Natural killer cell (primary cell): ENCODE results near the gene UBR4. TPM values are rescaled to one million over a fixed set of nuclear protein-coding genes. Genes with fewer than 3 reads are reported as not detected.

Experiments used
- ATAC-seq, 3 donors: fragments of 150-1000 bp in 2 of 3; fragments of 200-7000 bp in 1 of 3; cut with Tn5 transposase; 1 replicate in 1 of 3; 2 replicates in 2 of 3; pipeline ENCODE4 v1.10.0; 2021; ENCODE audit warnings: mild to moderate bottlenecking in 2 of 3, moderate library complexity in 2 of 3
- DNase-seq, 2 donors: peaks; one replicate each; pipeline versions ENCODE4 v3.0.0 to v3.0.0-alpha.2; 2013 to 2021; ENCODE audit warnings: mixed read lengths in 1 of 2
- H3K27ac ChIP-seq: one replicate; pipeline ENCODE4 v1.5.1; 2013; ENCODE audit warnings: mild to moderate bottlenecking, low read length
- H3K27me3 ChIP-seq: one replicate; pipeline ENCODE4 v1.6.1; 2013; ENCODE audit warnings: low read length; ENCODE audit not compliant: control insufficient read depth, insufficient read depth
- H3K36me3 ChIP-seq: one replicate; pipeline ENCODE4 v1.6.1; 2013; ENCODE audit warnings: low read length; ENCODE audit not compliant: control insufficient read depth, insufficient read depth
- H3K4me1 ChIP-seq: one replicate; pipeline ENCODE4 v1.6.1; 2013; ENCODE audit warnings: low read length; ENCODE audit not compliant: control insufficient read depth, insufficient read depth
- H3K4me3 ChIP-seq: one replicate; pipeline ENCODE4 v1.5.1; 2013; ENCODE audit warnings: low read length
- H3K9me3 ChIP-seq: one replicate; pipeline ENCODE4 v1.6.1; 2013; ENCODE audit warnings: low read length; ENCODE audit not compliant: control insufficient read depth, insufficient read depth
- H3K27ac Mint-ChIP-seq, 2 donors: one replicate each; pipeline ENCODE4 v1.8.0; 2022; ENCODE audit warnings: mild to moderate bottlenecking in 2 of 2, mixed read lengths in 2 of 2, moderate library complexity in 1 of 2
- H3K27me3 Mint-ChIP-seq, 2 donors: one replicate each; pipeline ENCODE4 v1.8.0; 2022; ENCODE audit warnings: low read depth in 2 of 2, mixed read lengths in 2 of 2
- H3K36me3 Mint-ChIP-seq: one replicate; pipeline ENCODE4 v1.8.0; 2022; ENCODE audit warnings: mixed read lengths
- H3K4me1 Mint-ChIP-seq, 2 donors: one replicate each; pipeline ENCODE4 v1.8.0; 2022; ENCODE audit warnings: mixed read lengths in 2 of 2
- H3K4me3 Mint-ChIP-seq: one replicate; pipeline ENCODE4 v1.8.0; 2022; ENCODE audit warnings: mild to moderate bottlenecking, moderate library complexity, mixed read lengths
- H3K9me3 Mint-ChIP-seq, 2 donors: one replicate each; pipeline ENCODE4 v1.8.0; 2022; ENCODE audit warnings: mixed read lengths in 2 of 2
- WGBS: methylation state at CpG from one replicate; pipeline ENCODE4 v1.1.7; 2013; ENCODE audit warnings: missing lambda C conversion rate; ENCODE audit not compliant: insufficient coverage; 5-methylcytosine and 5-hydroxymethylcytosine counted together
- intact Hi-C: fragments of 100-400 bp; cut with micrococcal nuclease; formaldehyde crosslinking; loops from one replicate; pipeline ENCODE4 v1.14.2; 2022
- total RNA-seq, 4 donors: library from RNA; stranded (reverse); fragments of 120-200 nt in 1 of 4; gene quantifications; one replicate each; pipeline versions ENCODE4 v1.2.3 to v1.2.4, GENCODE V29; 2013 to 2022
- TF ChIP-seq, protein P1 (sequence below): fragments of 200-600 bp; IDR thresholded peaks from one replicate; pipeline ENCODE4 v1.8.0; 2022; ENCODE audit warnings: antibody characterized with exemption

The UBR4 gene
- total RNA-seq, 3 donors from 2014 or later (not counting 1 experiment from before 2014, with no cell fraction given): 139 to 178 (median 158) TPM

DNA sequence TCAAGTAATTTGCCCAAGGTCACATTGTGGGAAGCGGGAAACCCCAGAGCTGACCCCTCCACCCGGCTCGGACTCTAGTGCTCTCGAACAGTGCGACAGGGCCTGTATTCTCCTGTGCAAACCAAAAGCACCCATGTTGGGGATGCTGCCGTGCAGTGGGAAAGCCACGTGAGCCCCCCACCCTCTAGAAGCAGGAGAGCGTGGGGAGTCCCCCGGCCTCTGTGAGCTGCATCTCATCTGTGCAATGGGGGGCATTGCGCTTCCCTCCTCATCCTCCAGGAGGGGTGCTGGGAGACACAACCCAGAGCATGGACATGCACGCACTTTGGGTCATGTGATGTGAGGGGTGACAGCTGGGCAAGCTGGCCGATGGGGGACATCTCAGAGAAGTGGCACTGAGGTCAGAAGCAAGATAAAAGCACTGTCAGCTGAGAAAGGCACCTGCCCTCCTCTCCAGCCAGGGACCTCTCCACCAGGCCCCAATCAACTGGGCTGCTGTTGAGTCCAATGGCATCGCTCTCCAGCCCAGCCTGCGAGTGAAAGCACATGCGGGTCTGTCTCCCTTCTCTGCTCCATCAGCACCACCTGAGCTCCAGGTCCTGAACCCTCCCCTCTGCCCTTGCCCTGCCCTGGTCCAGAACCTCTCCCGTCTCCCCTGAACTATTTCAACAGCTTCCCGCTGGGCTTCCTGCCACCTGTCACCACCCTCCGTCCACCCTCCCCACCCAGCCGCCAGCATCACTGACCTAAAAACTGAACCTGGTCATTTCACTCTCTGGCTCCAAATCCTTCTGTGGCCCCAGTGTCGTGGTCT is 177.2 kb downstream of the UBR4 start:
- Histone ChIP-seq H3K27me3 (peaks cover 2% of the 10 kb centered on the region), H3K9me3 (no peaks in the 10 kb centered on the region), H3K4me3 (no peak overlapping the region), H3K27ac (no peak overlapping the region), H3K36me3 (no peaks in the 10 kb centered on the region), H3K4me1 (no peaks in the 10 kb centered on the region)
- ATAC-seq (no peak), DNase-seq (no peak)
- H3K36me3 Mint-ChIP-seq: no peaks in the 10 kb centered on the region
- TF ChIP-seq, protein P1, sequence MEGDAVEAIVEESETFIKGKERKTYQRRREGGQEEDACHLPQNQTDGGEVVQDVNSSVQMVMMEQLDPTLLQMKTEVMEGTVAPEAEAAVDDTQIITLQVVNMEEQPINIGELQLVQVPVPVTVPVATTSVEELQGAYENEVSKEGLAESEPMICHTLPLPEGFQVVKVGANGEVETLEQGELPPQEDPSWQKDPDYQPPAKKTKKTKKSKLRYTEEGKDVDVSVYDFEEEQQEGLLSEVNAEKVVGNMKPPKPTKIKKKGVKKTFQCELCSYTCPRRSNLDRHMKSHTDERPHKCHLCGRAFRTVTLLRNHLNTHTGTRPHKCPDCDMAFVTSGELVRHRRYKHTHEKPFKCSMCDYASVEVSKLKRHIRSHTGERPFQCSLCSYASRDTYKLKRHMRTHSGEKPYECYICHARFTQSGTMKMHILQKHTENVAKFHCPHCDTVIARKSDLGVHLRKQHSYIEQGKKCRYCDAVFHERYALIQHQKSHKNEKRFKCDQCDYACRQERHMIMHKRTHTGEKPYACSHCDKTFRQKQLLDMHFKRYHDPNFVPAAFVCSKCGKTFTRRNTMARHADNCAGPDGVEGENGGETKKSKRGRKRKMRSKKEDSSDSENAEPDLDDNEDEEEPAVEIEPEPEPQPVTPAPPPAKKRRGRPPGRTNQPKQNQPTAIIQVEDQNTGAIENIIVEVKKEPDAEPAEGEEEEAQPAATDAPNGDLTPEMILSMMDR: no peak
- H3K4me3 Mint-ChIP-seq: no peak overlapping the region
- no peaks in the 10 kb centered on the region for H3K9me3 Mint-ChIP-seq
- H3K27me3 Mint-ChIP-seq: peaks cover 3 to 10% of the 10 kb centered on the region in 2 donors
- 90% methylated on average over 20 of the region's 20 CpGs for WGBS
- intact Hi-C loops: no loop called here
- H3K27ac Mint-ChIP-seq: no peak overlapping the region
- H3K4me1 Mint-ChIP-seq: no peaks in the 10 kb centered on the region

DNA sequence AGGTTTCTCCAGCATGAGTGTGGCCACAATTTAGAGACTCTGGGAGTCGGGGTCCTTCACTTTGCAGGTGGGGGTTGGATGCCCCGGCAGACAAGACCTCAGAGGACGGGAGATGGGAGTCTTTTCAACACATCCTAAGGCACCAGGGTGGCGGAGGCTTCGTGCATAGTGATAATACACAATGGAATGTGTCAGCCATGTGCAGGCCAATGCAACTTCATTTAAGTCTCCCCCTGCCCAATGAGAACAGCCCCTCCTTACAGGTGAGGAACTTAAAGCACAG is 177.7 kb downstream of the UBR4 start:
- TF ChIP-seq, protein P1: no peak
- DNase-seq: no peak
- no peak for ATAC-seq
- Histone ChIP-seq H3K27me3 (peaks cover 2% of the 10 kb centered on the region), H3K9me3 (no peaks in the 10 kb centered on the region), H3K4me3 (no peak overlapping the region), H3K27ac (no peak overlapping the region), H3K36me3 (no peaks in the 10 kb centered on the region), H3K4me1 (no peaks in the 10 kb centered on the region)
- Mint-ChIP-seq H3K4me1 (no peaks in the 10 kb centered on the region), H3K9me3 (no peaks in the 10 kb centered on the region), H3K36me3 (no peaks in the 10 kb centered on the region), H3K27me3 (peaks cover 8 to 13% of the 10 kb centered on the region in 2 donors), H3K27ac (no peak overlapping the region), H3K4me3 (no peak overlapping the region)
- intact Hi-C loops: no loop called here
- WGBS: 83% methylated on average over 5 of the region's 5 CpGs

DNA sequence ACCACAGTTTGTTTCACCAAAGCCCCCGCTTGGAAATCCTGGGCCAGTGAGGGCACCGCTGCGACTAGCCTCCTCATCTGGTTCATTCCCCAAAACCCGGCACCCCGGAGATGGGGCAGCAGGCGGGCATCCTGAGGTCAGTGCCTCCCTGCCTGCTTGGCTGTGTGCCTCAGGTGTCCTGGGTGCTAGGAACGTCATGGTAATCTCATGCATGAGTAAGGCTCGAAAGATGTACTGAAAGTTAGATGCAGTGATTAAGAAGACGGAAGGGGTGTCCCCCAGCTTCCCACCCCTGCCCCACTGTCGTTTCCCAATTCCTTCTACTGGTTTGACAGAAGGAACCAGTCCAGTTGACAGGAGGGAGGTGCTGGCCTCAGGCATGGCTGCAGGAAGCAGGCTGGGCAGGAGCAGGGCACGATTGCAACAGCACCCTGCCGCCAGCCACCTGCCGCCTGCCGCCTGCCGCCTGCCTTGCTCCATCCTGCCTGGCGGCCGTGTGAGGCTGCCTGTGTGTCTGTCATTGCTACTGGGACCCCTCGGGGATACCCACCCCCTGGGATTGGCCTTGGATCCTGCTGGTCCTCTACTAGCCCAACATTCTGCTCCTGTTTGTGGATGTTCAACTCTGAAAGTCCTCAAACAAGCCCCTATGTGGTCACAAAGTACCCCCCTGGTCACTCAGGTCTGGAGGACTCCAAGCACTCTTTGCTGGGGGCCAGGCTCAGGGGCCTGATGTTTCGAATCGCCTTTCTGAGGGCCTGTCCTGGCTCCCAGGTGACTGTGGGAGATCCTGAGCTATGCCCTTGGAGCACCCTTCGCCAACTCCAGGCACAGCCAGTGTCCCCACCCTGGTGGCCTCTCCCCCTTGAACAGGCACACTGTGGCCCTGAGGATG is 180.6 kb downstream of the UBR4 start:
- Histone ChIP-seq H3K36me3 (no peaks in the 10 kb centered on the region), H3K27me3 (peaks cover 3% of the 10 kb centered on the region), H3K4me1 (no peaks in the 10 kb centered on the region), H3K9me3 (no peaks in the 10 kb centered on the region), H3K27ac (no peak overlapping the region), H3K4me3 (no peak overlapping the region)
- no peaks in the 10 kb centered on the region for H3K4me1 Mint-ChIP-seq
- 56% methylated on average over 21 of the region's 21 CpGs for WGBS
- no peak overlapping the region for H3K27ac Mint-ChIP-seq
- ATAC-seq: no peak
- no peak for DNase-seq
- no peaks in the 10 kb centered on the region for H3K9me3 Mint-ChIP-seq
- peaks cover 17 to 18% of the 10 kb centered on the region in 2 donors for H3K27me3 Mint-ChIP-seq
- TF ChIP-seq, protein P1: no peak
- H3K4me3 Mint-ChIP-seq: no peak overlapping the region
- no peaks in the 10 kb centered on the region for H3K36me3 Mint-ChIP-seq
- intact Hi-C loops: no loop called here
